ENCODE data around the gene EPB41L5.
A peak's percentile ranks its signal among the peaks of the same experiment; 100 is the strongest.
"Not testable (repeated sequence)": the region's sequence is repeated elsewhere in the genome, so short reads cannot be mapped to it uniquely, and the experiment has no call there.

EPB41L5 gene

GRCh38 chr2:120199817-120200459, 187.1 kb downstream of the EPB41L5 start:
- DNase-seq = not testable (repeated sequence)

DNA sequence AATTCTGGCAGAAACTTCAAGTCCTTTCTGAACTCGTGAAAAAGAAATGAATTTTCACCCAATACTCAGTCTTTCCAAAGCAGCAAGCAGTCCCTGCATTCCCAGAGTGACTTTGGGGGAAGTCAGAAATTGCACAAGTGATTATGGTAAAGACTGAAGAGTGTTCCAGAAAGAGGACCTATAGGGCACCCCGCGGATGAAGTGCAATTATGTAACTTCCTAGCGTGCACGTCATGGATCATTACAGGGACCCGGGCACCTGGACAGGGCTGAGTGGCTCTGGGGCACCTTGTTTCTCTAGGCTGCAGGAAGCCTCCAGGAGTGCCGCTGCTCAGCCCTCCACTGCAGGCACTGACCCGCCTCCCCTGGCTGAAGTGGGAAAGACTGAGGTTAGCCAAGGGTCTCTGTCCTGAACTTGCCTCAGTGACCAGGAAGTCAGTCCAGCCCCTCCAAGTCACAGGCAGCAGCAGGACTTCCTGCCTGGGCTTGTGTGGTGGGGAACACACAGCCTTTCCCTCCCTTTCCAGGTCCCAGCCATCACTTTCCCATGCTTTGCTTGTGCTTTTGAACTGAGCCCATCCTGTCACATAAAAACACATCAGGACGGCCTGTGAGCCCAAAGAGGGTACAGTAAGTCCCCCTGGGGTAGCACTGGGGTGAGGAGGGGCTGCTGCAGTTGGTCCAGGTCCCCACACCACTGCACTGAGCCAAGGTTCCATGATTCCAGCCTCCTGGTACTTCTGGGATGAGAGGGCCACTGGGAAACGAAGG, 190.6 kb downstream of the EPB41L5 start:
- DNase-seq = no peak

DNA sequence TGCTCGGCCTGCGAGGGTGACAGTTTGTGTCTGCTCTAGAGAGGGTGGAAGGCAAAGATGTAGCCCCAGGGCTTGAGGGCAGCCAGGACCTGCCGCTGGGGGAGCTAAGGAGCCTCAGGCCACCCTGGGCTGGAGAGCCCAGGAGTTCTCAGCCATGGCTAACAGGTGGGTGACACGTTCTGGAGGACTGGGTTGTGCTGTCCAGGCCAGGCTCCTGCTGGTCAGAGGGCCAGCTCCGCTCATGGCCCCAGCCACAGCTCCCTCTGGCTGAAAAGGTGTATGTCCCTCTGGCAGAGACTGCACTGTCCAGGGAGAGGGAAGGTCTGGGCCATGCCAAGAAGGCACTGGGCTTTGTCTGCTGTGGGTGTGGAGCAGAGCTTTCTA, 191.1 kb downstream of the EPB41L5 start:
- DNase-seq = no peak

GRCh38 chr2:120204417-120204816, 191.5 kb downstream of the EPB41L5 start:
- DNase-seq = no peak

DNA sequence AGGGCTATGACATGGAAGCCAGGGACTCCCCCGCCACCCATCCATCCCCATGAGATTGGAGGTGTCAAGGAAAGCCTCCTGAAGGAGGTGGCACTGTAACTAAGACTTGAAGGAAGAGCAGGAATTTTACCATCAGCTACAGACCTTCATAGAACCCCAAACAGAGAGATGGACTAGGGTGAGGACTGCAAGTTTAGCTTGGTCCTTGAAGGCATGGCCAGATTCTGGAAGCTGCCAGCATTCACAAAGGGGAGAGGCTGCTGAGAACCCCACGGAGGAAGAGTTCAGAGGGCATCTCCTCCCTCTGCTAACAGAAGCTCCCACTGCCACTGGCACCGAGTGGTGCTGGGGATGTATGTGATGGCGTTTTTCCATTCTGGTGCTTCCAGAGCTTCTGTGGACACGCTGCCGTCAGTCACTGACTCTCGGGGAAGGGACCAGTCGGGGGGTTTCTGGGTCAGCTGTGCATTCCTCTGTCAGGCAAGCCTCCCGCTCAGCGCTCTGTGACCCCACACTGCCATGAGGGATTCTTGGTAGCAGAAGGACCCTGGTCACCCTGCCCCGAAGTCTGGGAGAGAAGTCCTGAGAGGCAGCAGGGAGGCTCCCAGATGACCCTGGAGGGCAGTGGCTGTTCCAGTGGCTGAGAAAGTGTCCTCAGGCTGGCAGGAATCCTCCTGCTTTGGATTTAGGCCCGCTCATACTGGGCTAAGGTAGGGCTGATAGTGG, 192.2 kb downstream of the EPB41L5 start:
- no peak for DNase-seq

DNA sequence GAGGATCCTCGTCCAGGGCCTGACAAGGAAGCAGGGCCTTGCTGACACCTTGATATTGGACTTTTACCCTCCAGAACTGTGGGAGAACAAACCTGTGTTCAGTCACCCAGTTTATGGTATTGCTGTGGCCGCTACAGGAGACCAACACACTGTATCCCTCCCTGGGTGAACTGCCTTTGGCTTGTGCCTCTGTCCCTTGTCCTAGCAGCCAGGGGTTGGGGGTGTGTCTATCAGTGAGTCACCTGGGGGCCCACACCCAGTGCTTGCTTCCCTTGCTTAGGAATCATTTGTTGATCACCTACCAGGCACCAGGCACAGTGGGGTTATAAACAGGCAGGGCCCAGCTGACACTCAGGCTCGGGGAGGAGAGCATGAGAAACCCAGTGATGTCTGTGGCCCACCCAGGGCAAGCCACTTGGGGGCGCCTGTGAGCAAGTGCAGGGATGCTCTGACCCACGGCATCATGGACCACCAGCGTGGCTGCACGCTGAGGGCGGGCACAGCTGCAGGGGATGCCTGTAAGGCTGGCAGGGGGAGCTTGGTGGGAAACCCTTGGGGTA, 193.2 kb downstream of the EPB41L5 start:
- DNase-seq = no peak

DNA sequence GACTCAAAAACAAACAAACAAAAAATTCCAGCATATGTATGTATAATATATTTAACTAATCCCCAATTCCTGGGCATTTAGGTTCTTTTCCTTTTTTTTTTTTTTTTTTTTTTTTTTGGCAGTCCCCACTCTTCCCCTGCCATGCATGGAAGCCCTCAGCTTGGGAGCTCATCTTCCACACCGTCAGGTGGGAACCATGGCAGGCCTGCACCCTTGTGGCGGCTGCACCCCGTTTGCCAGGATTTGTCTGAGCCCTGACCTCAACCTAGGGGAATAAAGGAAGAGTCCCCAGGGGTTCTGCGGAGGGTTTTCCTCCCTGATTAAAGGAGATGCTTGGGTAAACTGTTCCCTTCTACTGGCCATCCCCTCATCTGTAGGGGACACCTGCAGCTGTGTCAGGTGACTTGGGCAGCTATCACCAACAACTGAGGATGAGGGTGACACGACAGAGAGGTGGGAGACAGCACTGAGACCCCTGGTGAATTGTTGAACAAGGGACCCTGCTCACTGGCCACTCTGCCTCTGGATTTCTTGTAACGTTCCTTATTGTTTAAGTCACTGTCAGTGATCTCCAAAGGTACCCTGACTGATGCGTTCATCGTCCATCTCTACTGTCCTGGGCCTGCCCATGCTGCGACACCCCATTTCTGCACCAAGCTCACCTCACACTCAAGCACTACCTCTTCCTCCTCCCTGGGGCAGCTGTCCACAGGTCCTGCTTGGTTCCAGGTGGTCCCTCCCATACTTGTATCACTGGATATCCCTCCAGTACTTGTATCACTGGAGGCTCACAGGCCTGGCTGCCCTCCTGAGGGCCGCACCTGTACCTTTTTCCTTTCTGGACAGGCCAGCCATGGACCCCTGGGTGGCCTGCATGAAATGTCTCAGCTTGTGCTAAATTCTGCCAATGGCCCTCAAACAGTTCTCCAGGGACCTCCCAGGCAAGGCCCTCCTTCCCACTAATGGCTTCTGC, 195.8 kb downstream of the EPB41L5 start:
- no peak for DNase-seq

GRCh38 chr2:120209427-120210269, 196.8 kb downstream of the EPB41L5 start:
- DNase-seq = no peak

DNA sequence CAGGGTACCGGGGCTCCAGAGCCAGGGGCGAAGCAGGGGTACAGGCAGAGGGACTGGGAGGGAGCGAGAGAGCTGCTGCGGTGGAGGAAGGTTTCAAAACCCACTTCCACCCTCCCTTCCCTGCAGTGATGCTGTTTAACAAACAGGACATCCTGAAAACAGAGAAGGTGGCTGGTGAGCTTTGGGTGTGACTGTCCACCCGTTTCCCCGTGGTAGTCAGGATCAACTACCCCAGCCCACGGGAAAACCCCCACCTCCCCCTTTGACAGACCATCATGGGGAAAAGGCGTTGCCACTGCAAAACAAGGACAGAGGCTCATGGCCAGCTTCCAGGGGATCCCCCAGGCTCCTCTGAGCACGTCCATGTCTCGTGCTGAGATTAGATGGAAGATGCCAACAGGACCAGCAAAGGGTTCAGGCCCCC, 197.4 kb downstream of the EPB41L5 start:
- DNase-seq = no peak

GRCh38 chr2:120218181-120218580, 205.3 kb downstream of the EPB41L5 start:
- DNase-seq = no peak

- no peak for DNase-seq
Measured at GRCh38 chr2:120219291-120219690, 206.4 kb downstream of the EPB41L5 start.

DNA sequence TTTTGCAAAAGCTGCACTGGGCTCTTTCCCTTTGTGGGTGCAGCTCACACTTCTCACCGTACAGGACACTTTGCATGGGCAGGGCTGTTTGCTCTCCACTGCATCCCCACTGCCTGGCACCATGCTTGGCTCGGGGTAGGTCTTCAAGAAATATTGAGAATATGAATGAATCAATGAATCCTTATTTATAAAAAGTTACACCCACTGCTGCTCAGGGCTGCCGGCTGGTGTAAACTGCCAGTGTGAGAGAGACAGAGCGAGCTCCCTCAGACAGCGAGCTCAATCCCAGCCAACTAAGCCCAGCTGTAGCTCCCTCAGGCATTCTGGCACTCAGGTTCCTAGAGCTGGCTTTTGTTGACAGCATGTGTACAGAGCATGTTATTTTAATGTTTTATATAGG, 206.9 kb downstream of the EPB41L5 start:
- no peak for DNase-seq

GRCh38 chr2:120220756-120221155, 207.9 kb downstream of the EPB41L5 start:
- DNase-seq = no peak

DNA sequence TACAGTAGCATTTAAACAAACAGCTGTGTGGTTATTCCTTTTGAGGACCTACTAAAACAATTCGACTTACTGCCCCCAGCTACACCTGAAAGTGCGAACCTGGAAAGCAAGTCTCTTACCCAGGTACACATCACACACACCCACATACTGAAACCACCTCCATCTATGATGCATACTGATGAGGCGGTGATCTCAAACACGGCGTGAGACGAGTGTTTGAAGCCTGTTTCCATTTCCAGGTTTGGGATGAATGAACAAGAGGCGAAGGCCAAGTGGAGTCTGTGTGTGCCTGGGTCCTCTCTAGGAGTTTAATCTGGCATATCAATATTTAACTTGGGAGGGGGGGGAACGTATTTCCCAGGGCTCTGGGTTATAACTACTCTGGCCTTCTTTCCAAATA, 208.7 kb downstream of the EPB41L5 start:
- DNase-seq = no peak

DNA sequence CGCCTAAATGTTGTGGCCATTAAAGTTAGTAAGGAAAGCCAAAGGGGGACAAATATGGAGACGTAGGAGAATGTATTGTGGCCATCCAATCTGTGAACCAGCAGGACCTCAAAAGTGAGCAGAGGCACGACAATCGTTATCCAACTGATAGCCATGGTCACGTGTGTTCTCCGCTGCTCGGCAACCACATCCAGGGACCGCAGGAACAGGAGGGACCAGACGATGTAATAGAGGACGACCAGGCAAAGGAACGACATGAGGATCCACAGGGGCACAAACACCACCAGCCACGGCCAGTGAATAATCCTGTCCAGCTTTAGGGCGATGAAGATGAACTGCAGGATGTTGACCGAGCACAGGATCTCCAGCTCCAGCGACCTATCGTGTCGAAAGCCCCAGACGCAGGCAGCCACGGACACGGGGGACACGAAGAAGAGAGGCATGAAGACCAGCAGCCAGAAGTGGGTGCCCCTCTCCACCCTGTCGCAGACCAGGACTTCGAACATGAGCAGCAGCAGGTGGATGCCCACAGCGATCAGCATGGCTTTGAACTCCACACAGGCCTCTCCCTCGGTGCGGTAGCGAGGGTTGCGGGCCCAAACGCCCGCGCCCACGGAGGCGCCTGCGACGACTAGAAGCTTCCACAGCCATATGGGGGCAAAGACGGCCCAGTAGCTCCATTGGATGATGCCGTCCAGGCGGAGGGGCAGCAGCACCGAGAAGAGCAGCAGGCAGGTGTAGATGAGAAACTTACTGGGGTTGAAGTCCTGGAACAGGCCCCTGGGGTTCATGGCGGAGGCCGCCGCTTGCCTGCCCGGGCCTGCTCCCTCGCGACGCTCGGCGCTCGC, 209.5 kb downstream of the EPB41L5 start:
- DNase-seq = no peak

DNA sequence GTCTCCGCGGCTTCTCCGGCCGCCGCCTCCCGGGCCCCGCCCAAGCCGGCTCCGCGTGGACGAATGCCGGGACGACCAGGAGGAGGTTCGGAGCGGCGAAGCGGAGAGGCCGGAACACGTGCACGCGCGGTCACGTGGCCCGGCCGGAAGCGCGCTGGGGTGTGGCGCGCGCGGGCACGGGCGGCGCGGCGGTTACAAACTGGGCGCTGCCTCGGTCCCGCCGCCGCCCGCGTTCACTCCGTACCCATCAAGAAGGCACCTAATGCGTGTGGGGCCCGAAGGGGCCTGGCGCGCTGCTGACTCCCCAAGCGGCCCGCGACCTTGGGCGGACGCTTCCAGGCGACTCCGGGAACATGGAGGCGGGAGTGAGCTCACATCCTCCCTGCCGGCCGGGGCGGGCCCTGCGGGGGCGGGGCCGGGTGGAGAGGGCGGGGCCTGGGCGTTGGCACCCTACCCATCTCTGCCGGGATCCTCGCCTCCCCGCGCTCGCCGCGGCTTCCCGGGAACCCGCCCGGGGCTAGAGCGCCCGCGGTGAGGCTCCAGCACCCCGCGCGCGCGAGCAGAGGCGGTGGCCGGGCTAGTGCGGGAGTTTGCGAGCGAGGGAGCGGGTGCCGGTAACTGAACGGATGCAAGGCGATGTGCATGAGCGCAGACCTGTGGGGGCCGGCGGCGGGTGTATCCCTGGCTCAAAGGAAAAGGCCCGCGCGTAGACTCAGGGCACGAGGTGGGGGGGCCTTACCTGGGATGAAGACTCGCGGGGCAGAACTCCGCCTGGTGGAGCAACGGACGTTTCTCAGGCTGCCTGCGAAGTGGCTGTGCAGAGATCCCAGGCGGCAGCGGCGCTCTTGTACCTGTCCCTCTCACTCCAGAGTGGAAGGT, 210.4 kb downstream of the EPB41L5 start, which contains the start of gene TMEM185B:
Gene TMEM185B, minus strand, starts transcription at position 367 of the 879 bp plus-strand sequence. CDS start 424 bp downstream, outside the sequence.
- peak; percentile 100 for DNase-seq

GRCh38 chr2:120224256-120224655, 211.4 kb downstream of the EPB41L5 start:
- no peak for DNase-seq

DNA sequence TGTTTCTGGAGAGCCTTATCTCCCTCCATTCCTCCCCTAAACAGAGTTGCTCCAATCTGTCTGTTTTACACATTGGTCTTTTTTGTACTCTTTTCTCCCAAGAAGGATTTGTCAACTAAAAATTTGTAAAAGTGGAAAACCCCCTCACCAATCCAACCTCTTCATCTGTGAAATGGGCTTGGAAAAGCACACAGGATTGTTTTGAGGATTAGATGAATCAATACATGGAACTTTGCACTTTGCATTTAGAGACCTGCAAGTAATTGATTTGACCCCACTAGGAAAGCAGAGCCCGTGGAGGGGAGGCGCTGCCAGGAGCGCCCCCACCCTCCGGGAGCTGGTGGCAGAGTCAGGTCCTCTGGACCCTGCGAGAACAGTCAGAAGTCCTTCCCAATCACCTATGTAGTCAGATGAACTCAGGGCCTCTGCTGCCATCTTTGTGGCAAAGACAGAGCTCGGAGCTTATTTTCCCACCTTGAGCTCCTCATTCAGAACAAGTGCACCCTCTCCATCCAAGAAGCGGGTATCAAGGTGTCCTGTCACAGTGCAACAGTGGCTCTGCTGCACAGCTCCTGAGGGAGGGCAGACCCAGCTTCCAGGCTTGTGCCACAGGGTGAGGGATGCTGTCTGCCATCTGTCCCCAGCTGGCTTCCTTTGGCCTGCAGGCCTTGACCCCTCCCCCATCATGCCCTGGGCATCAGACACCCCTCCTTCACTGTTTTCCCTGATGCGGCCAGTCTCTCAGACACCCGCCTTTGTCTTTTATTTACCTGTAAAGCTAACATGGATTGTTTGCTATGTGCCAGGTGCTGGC, 212.1 kb downstream of the EPB41L5 start:
- no peak for DNase-seq

Measured in right kidney (tissue), 1 donor.